ENCODE data around the gene CPD. TPM values are rescaled to one million over a fixed set of nuclear protein-coding genes. Genes with fewer than 3 reads are reported as not detected.

CPD gene
- total and polyA plus RNA-seq, 2 of the 13 experiments (the other 11 are each of a cell fraction or from before 2014, with no cell fraction given): 46.1 to 72.3 TPM

DNA sequence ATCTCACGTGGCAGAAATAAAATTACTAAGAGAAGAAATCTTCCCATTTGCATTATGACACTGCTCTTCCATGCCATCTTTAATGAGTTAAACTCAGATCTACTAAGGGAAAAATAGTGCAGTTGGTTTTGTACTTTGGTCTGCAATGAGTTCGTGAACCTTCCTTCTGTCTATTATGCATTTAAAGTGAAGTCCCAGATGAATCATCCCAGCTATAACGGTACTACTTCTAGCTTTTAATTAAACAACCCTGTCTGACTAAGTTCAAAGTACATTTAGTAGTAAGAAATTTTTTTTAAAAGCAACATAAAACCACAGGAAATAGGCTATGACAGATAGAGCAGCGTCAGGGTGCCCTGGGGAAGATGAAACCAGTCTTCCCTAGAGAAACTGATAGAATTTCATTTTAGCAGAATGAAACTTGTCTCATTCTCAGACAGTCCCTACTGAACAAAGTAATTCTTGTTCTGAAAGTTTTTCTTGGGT, 46.6 kb upstream of the CPD start (continued):
- TF ChIP-seq, protein P1, sequence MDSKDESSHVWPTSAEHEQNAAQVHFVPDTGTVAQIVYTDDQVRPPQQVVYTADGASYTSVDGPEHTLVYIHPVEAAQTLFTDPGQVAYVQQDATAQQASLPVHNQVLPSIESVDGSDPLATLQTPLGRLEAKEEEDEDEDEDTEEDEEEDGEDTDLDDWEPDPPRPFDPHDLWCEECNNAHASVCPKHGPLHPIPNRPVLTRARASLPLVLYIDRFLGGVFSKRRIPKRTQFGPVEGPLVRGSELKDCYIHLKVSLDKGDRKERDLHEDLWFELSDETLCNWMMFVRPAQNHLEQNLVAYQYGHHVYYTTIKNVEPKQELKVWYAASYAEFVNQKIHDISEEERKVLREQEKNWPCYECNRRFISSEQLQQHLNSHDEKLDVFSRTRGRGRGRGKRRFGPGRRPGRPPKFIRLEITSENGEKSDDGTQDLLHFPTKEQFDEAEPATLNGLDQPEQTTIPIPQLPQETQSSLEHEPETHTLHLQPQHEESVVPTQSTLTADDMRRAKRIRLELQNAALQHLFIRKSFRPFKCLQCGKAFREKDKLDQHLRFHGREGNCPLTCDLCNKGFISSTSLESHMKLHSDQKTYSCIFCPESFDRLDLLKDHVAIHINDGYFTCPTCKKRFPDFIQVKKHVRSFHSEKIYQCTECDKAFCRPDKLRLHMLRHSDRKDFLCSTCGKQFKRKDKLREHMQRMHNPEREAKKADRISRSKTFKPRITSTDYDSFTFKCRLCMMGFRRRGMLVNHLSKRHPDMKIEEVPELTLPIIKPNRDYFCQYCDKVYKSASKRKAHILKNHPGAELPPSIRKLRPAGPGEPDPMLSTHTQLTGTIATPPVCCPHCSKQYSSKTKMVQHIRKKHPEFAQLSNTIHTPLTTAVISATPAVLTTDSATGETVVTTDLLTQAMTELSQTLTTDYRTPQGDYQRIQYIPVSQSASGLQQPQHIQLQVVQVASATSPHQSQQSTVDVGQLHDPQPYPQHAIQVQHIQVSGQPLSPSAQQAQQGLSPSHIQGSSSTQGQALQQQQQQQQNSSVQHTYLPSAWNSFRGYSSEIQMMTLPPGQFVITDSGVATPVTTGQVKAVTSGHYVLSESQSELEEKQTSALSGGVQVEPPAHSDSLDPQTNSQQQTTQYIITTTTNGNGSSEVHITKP (CRISPR knock-in tag; IDR thresholded peaks at IDR 0.05; ENCODE audit: low read depth): no peak
- no peak for TF ChIP-seq ZEB1 (IDR thresholded peaks at IDR 0.05; ENCODE audit: insufficient replicate concordance, low read depth)
- no peak for TF ChIP-seq ZNF747 (CRISPR knock-in tag; IDR thresholded peaks at IDR 0.05; ENCODE audit: borderline replicate concordance)
- TF ChIP-seq PRPF4 (IDR thresholded peaks at IDR 0.05; ENCODE audit: low read depth, low read length, poor library complexity, severe bottlenecking): no peak
- 0 out of 2 replicates have a peak, but pooled peaks have one; percentile 14 for TF ChIP-seq NCOA2 (CRISPR knock-in tag; IDR thresholded peaks at IDR 0.05)
- TF ChIP-seq, protein P2, sequence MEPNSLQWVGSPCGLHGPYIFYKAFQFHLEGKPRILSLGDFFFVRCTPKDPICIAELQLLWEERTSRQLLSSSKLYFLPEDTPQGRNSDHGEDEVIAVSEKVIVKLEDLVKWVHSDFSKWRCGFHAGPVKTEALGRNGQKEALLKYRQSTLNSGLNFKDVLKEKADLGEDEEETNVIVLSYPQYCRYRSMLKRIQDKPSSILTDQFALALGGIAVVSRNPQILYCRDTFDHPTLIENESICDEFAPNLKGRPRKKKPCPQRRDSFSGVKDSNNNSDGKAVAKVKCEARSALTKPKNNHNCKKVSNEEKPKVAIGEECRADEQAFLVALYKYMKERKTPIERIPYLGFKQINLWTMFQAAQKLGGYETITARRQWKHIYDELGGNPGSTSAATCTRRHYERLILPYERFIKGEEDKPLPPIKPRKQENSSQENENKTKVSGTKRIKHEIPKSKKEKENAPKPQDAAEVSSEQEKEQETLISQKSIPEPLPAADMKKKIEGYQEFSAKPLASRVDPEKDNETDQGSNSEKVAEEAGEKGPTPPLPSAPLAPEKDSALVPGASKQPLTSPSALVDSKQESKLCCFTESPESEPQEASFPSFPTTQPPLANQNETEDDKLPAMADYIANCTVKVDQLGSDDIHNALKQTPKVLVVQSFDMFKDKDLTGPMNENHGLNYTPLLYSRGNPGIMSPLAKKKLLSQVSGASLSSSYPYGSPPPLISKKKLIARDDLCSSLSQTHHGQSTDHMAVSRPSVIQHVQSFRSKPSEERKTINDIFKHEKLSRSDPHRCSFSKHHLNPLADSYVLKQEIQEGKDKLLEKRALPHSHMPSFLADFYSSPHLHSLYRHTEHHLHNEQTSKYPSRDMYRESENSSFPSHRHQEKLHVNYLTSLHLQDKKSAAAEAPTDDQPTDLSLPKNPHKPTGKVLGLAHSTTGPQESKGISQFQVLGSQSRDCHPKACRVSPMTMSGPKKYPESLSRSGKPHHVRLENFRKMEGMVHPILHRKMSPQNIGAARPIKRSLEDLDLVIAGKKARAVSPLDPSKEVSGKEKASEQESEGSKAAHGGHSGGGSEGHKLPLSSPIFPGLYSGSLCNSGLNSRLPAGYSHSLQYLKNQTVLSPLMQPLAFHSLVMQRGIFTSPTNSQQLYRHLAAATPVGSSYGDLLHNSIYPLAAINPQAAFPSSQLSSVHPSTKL (CRISPR knock-in tag; IDR thresholded peaks at IDR 0.05): peak; percentile 60; the same call in 1 of the 2 replicates
- TF ChIP-seq MEF2D (CRISPR knock-in tag; IDR thresholded peaks at IDR 0.05): no peak
- peak; percentile 48; the same call in 1 of the 2 replicates for TF ChIP-seq FOXA3 (CRISPR knock-in tag; IDR thresholded peaks at IDR 0.05)
- TF ChIP-seq DNMT3B (CRISPR knock-in tag; conservative IDR thresholded peaks at IDR 0.05): no peak
- no peak for TF ChIP-seq ZNF317 (CRISPR knock-in tag; IDR thresholded peaks at IDR 0.05)
- no peak for TF ChIP-seq ARNT (IDR thresholded peaks at IDR 0.05)
- TF ChIP-seq, protein P3, sequence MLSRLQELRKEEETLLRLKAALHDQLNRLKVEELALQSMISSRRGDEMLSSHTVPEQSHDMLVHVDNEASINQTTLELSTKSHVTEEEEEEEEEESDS (CRISPR knock-in tag; IDR thresholded peaks at IDR 0.05; ENCODE audit: borderline replicate concordance): no peak
- peak; percentile 58 for TF ChIP-seq ASH2L (IDR thresholded peaks at IDR 0.05; ENCODE audit: insufficient read length, low read depth, low read length)
- no peak for TF ChIP-seq ZNF841 (CRISPR knock-in tag; IDR thresholded peaks at IDR 0.05; ENCODE audit: borderline replicate concordance)
- TF ChIP-seq HDAC2 (CRISPR knock-in tag; IDR thresholded peaks at IDR 0.05): no peak
- TF ChIP-seq MED1 (CRISPR knock-in tag; IDR thresholded peaks at IDR 0.05): no peak
- TF ChIP-seq ZNF709 (CRISPR knock-in tag; IDR thresholded peaks at IDR 0.05): no peak
- TF ChIP-seq POGZ (CRISPR knock-in tag; IDR thresholded peaks at IDR 0.05): no peak
- TF ChIP-seq TBL1XR1 (IDR thresholded peaks at IDR 0.05; ENCODE audit: borderline replicate concordance, low read length, partially characterized antibody): no peak
- TF ChIP-seq NR3C1 (CRISPR knock-in tag; IDR thresholded peaks at IDR 0.05): no peak
- TF ChIP-seq, protein P4, sequence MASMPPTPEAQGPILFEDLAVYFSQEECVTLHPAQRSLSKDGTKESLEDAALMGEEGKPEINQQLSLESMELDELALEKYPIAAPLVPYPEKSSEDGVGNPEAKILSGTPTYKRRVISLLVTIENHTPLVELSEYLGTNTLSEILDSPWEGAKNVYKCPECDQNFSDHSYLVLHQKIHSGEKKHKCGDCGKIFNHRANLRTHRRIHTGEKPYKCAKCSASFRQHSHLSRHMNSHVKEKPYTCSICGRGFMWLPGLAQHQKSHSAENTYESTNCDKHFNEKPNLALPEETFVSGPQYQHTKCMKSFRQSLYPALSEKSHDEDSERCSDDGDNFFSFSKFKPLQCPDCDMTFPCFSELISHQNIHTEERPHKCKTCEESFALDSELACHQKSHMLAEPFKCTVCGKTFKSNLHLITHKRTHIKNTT (CRISPR knock-in tag; IDR thresholded peaks at IDR 0.05): no peak
